Activated CD4-positive, CD25-positive, alpha-beta regulatory T cell treated with anti-CD3 and anti-CD28 coated beads, Interleukin-2, amount 50 U/mL, for 16 hours (primary cell): ENCODE measurements around the gene C3orf62.

Experiments used
- DNase-seq: peaks from one replicate; pipeline ENCODE4 v3.0.0-alpha.2; 2020; ENCODE audit warnings: low read depth, low spot score

The C3orf62 gene

GRCh38 chr3:49276475-49277382, at the start of gene C3orf62:
Gene C3orf62 (minus strand): TSS chr3:49277232. CDS start chr3:49276872, 360 bp downstream.
- peak; percentile 29 for DNase-seq

- no peak for DNase-seq
Measured at GRCh38 chr3:49324768-49325167, 47.7 kb upstream of the C3orf62 start.

- DNase-seq: no peak
Measured at GRCh38 chr3:49316696-49317457, 39.8 kb upstream of the C3orf62 start.

- no peak for DNase-seq
Measured at GRCh38 chr3:49313896-49314688, 37.1 kb upstream of the C3orf62 start.

GRCh38 chr3:49311283-49311682, 34.3 kb upstream of the C3orf62 start:
- no peak for DNase-seq

- DNase-seq: no peak
Measured at GRCh38 chr3:49310677-49311076, 33.6 kb upstream of the C3orf62 start.

GRCh38 chr3:49305608-49306007, 28.6 kb upstream of the C3orf62 start:
- DNase-seq: no peak

GRCh38 chr3:49302613-49303012, 25.6 kb upstream of the C3orf62 start:
- DNase-seq: no peak

GRCh38 chr3:49300595-49300994, 23.6 kb upstream of the C3orf62 start:
- no peak for DNase-seq

GRCh38 chr3:49298511-49298910, 21.5 kb upstream of the C3orf62 start:
- DNase-seq: no peak

GRCh38 chr3:49296781-49297411, 19.9 kb upstream of the C3orf62 start:
- no peak for DNase-seq

GRCh38 chr3:49295489-49296058, 18.5 kb upstream of the C3orf62 start:
- no peak for DNase-seq

- no peak for DNase-seq
Measured at GRCh38 chr3:49294343-49294742, 17.3 kb upstream of the C3orf62 start.

GRCh38 chr3:49283997-49284396, 7.0 kb upstream of the C3orf62 start:
- DNase-seq: no peak

GRCh38 chr3:49279376-49279775, 2.3 kb upstream of the C3orf62 start:
- no peak for DNase-seq

GRCh38 chr3:49278548-49278947, 1.5 kb upstream of the C3orf62 start:
- DNase-seq: no peak

GRCh38 chr3:49277383-49277775, 347 bp upstream of the C3orf62 start:
- DNase-seq: no peak

- DNase-seq: no peak
Measured at GRCh38 chr3:49273825-49274532, 3.1 kb downstream of the C3orf62 start.

GRCh38 chr3:49271047-49271446, 6.0 kb downstream of the C3orf62 start:
- no peak for DNase-seq

- no peak for DNase-seq
Measured at GRCh38 chr3:49270156-49270500, 6.9 kb downstream of the C3orf62 start.
